H1 (cell line): ENCODE results near the gene DISC1. TPM values are rescaled to one million over a fixed set of nuclear protein-coding genes. Genes with fewer than 3 reads are reported as not detected.
"Not testable (repeated sequence)": the region's sequence is repeated elsewhere in the genome, so short reads cannot be mapped to it uniquely, and the experiment has no call there.

Source experiments
- CTCF ChIA-PET: fragments of 300-600 bp; sonication (Branson Sonifier 250); formaldehyde crosslinking; loops from one replicate; lab custom pipeline; 2021; ENCODE audit not compliant: partially characterized antibody; lab: Charles Lee
- POLR2A ChIA-PET: fragments of 300-600 bp; sonication (Branson Sonifier 250); formaldehyde crosslinking; loops from one replicate; lab custom pipeline; 2021; ENCODE audit warnings: inconsistent platforms; ENCODE audit not compliant: partially characterized antibody; lab: Charles Lee
- DNase-seq, 2 experiments: peaks; one replicate each; pipeline versions ENCODE4 v3.0.0 to v3.0.0-alpha.2; 2010 to 2022; ENCODE audit warnings: low spot score in 2 of 2, low read depth in 1 of 2, mixed read lengths in 1 of 2
- FAIRE-seq: peaks from 2 replicates; lab custom pipeline; 2011; peaks lifted over from hg19 to GRCh38; lab: Jason Lieb, UNC
- H2AFZ ChIP-seq: 2 replicates; pipeline ENCODE4 v1.8.1; 2012; ENCODE audit warnings: low read length, inconsistent platforms
- H2AK5ac ChIP-seq: 2 replicates; pipeline ENCODE4 v1.6.1; 2013; ENCODE audit warnings: low read depth, low read length
- H2BK120ac ChIP-seq: replicated peaks from 2 replicates; pipeline ENCODE3; 2013; ENCODE audit warnings: low read depth, low read length, inconsistent platforms
- H2BK12ac ChIP-seq: 2 replicates; pipeline ENCODE4 v1.6.1; 2013; ENCODE audit warnings: low read depth, low read length
- H2BK15ac ChIP-seq: 2 replicates; pipeline ENCODE4 v1.6.1; 2013; ENCODE audit warnings: low read length
- H2BK20ac ChIP-seq: 2 replicates; pipeline ENCODE4 v1.6.1; 2013; ENCODE audit warnings: low read length
- H2BK5ac ChIP-seq: 2 replicates; pipeline ENCODE4 v1.6.1; 2013; ENCODE audit warnings: low read depth, low read length
- H3K14ac ChIP-seq: 2 replicates; pipeline ENCODE4 v1.6.1; 2013; ENCODE audit warnings: inconsistent platforms; ENCODE audit not compliant: insufficient read length
- H3K18ac ChIP-seq: 2 replicates; pipeline ENCODE4 v1.6.1; 2013; ENCODE audit warnings: low read length; ENCODE audit errors: extremely low read depth
- H3K23ac ChIP-seq: 2 replicates; pipeline ENCODE4 v1.6.1; 2013; ENCODE audit warnings: inconsistent platforms; ENCODE audit not compliant: insufficient read length
- H3K23me2 ChIP-seq: 2 replicates; pipeline ENCODE4 v1.6.1; 2013; ENCODE audit warnings: low read depth, low read length
- H3K27ac ChIP-seq: 2 replicates; pipeline ENCODE4 v1.6.1; 2011; ENCODE audit warnings: low read depth, low read length, inconsistent platforms
- H3K27me3 ChIP-seq, 4 experiments: replicated peaks in 1 of 4; 1 replicate in 1 of 4; 2 replicates in 3 of 4; pipeline versions ENCODE4 v1.6.1 to v1.8.1; 2011 to 2013; ENCODE audit warnings: low read length in 3 of 4, mild to moderate bottlenecking in 3 of 4, inconsistent platforms in 2 of 4, mixed read lengths in 2 of 4, moderate library complexity in 1 of 4; ENCODE audit not compliant: control insufficient read depth in 3 of 4, insufficient read depth in 3 of 4; ENCODE audit errors: extremely low read depth in 1 of 4
- H3K36me3 ChIP-seq, 4 experiments: 2 replicates each; pipeline versions ENCODE4 v1.6.1 to v1.8.1; 2011 to 2013; ENCODE audit warnings: mild to moderate bottlenecking in 4 of 4, low read length in 3 of 4, moderate library complexity in 2 of 4, control low read depth in 1 of 4, inconsistent platforms in 1 of 4; ENCODE audit not compliant: insufficient read depth in 4 of 4, control insufficient read depth in 2 of 4
- H3K4ac ChIP-seq: replicated peaks from 2 replicates; pipeline ENCODE3; 2013; ENCODE audit warnings: low read length, low read depth, mixed read lengths, inconsistent platforms; ENCODE audit not compliant: insufficient read length
- H3K4me1 ChIP-seq, 4 experiments: replicated peaks in 1 of 4; 1 replicate in 1 of 4; 2 replicates in 3 of 4; pipeline versions ENCODE4 v1.6.1 to v1.8.1; 2011 to 2013; ENCODE audit warnings: low read length in 3 of 4, inconsistent platforms in 2 of 4, mixed read lengths in 1 of 4; ENCODE audit not compliant: insufficient read depth in 4 of 4, control insufficient read depth in 3 of 4
- H3K4me2 ChIP-seq, 2 experiments: 2 replicates each; pipeline versions ENCODE4 v1.6.1 to v1.8.1; 2011 to 2013; ENCODE audit warnings: low read depth in 2 of 2, low read length in 2 of 2, control low read depth in 1 of 2, inconsistent platforms in 1 of 2, mild to moderate bottlenecking in 1 of 2; ENCODE audit not compliant: insufficient read depth in 1 of 2
- H3K4me3 ChIP-seq, 4 experiments: fragments of 200-600, 300-600 bp in 1 of 4; sonication (generic), shearing (Covaris generic), sonication (Bioruptor Twin) in 1 of 4; 2 replicates each; pipeline versions ENCODE4 v1.5.1 to v1.8.1; 2011 to 2016; ENCODE audit warnings: low read length in 4 of 4, low read depth in 3 of 4, control low read depth in 2 of 4, inconsistent platforms in 2 of 4, mild to moderate bottlenecking in 2 of 4, mixed read lengths in 1 of 4, moderate library complexity in 1 of 4; ENCODE audit not compliant: insufficient read depth in 2 of 4; ENCODE audit errors: extremely low read depth in 1 of 4
- H3K56ac ChIP-seq: replicated peaks from 2 replicates; pipeline ENCODE3; 2013; ENCODE audit warnings: low read depth, mild to moderate bottlenecking, mixed read lengths, low read length, inconsistent platforms; ENCODE audit not compliant: insufficient read length
- H3K79me1 ChIP-seq: 2 replicates; pipeline ENCODE4 v1.6.1; 2013; ENCODE audit warnings: low read depth, low read length, control low read depth
- H3K79me2 ChIP-seq, 2 experiments: 2 replicates each; pipeline versions ENCODE4 v1.6.1 to v1.8.1; 2012 to 2013; ENCODE audit warnings: low read length in 2 of 2, mild to moderate bottlenecking in 2 of 2, inconsistent platforms in 1 of 2; ENCODE audit not compliant: insufficient read depth in 2 of 2, control insufficient read depth in 1 of 2
- H3K9ac ChIP-seq, 4 experiments: replicated peaks in 1 of 4; 1 replicate in 1 of 4; 2 replicates in 3 of 4; pipeline versions ENCODE4 v1.6.1 to v1.8.1; 2011 to 2013; ENCODE audit warnings: low read depth in 3 of 4, low read length in 3 of 4, control low read depth in 2 of 4, mild to moderate bottlenecking in 2 of 4, moderate library complexity in 2 of 4, inconsistent platforms in 1 of 4; ENCODE audit errors: extremely low read depth in 1 of 4
- H3K9me3 ChIP-seq, 2 experiments: 2 replicates each; pipeline versions ENCODE4 v1.6.1 to v1.8.1; 2012 to 2013; ENCODE audit warnings: mild to moderate bottlenecking in 2 of 2, moderate library complexity in 2 of 2, control low read depth in 1 of 2, inconsistent platforms in 1 of 2, low read depth in 1 of 2, low read length in 1 of 2, mixed read lengths in 1 of 2; ENCODE audit not compliant: insufficient read depth in 2 of 2
- H4K20me1 ChIP-seq, 2 experiments: replicated peaks in 1 of 2; 2 replicates each; pipeline versions ENCODE3 to v1.8.1; 2011 to 2013; ENCODE audit warnings: inconsistent platforms in 2 of 2, low read length in 2 of 2, mild to moderate bottlenecking in 1 of 2; ENCODE audit not compliant: insufficient read depth in 2 of 2, control insufficient read depth in 1 of 2
- H4K5ac ChIP-seq: 2 replicates; pipeline ENCODE4 v1.6.1; 2013; ENCODE audit warnings: low read length, low read depth, mixed read lengths, inconsistent platforms; ENCODE audit not compliant: insufficient read length
- H4K8ac ChIP-seq: 2 replicates; pipeline ENCODE4 v1.8.0; 2013; ENCODE audit warnings: mild to moderate bottlenecking, moderate library complexity, low read length, inconsistent platforms; ENCODE audit not compliant: insufficient read depth; ENCODE audit errors: extremely low read depth
- H4K91ac ChIP-seq: replicated peaks from 2 replicates; pipeline ENCODE3; 2013; ENCODE audit warnings: low read length, mixed read lengths, inconsistent platforms; ENCODE audit not compliant: insufficient read length
- WGBS, 2 experiments: shearing (Covaris generic) in 1 of 2; methylation state at CpG; one replicate each; pipeline versions ENCODE4 v1.1.6 to v1.1.7; 2013 to 2015; ENCODE audit warnings: low lambda C conversion rate in 2 of 2, mixed read lengths in 2 of 2, inconsistent platforms in 1 of 2, low coverage in 1 of 2, missing lambda C conversion rate in 1 of 2; ENCODE audit not compliant: insufficient replicate concordance in 2 of 2, insufficient coverage in 1 of 2, insufficient read length in 1 of 2; ENCODE audit errors: extremely low coverage in 1 of 2, missing lambda C conversion rate in 1 of 2; 5-methylcytosine and 5-hydroxymethylcytosine counted together
- polyA plus RNA-seq, 7 experiments: library from polyadenylated mRNA; depleted of rRNA in 3 of 7; stranded (reverse) in 5 of 7; unstranded in 2 of 7; fragments of >200 nt in 5 of 7; fragments of 200-250 nt in 2 of 7; gene quantifications; 1 replicate in 5 of 7; 2 replicates in 1 of 7; 4 replicates in 1 of 7; pipeline versions ENCODE4 v1.2.1 to v1.2.3, GENCODE V29; 2011 to 2013; ENCODE audit warnings: missing spikeins in 2 of 7, mixed read lengths in 2 of 7
- total RNA-seq: library from RNA; stranded (reverse); fragmentation: NEBNext Ultra II Directional; extraction: Animal tissue kit (Norgen Biotek cat#: 25700); gene quantifications from 2 replicates; pipeline ENCODE4 v1.2.1, GENCODE V29; 2021

The DISC1 gene
- total and polyA plus RNA-seq, 2 of the 8 experiments (the other 6 are each of a cell fraction or from before 2014, with no cell fraction given) = 1.1 to 3.5 TPM

- H4K8ac ChIP-seq, H3K9ac ChIP-seq, H3K18ac ChIP-seq, H3K4ac ChIP-seq, H3K79me1 ChIP-seq, FAIRE-seq, H3K56ac ChIP-seq, H2BK12ac ChIP-seq, H2BK15ac ChIP-seq, H2AK5ac ChIP-seq, H3K4me3 ChIP-seq, POLR2A ChIA-PET, H4K20me1 ChIP-seq, H2BK5ac ChIP-seq, H3K36me3 ChIP-seq, DNase-seq, H3K23me2 ChIP-seq, H3K14ac ChIP-seq, CTCF ChIA-PET, H3K23ac ChIP-seq, H4K91ac ChIP-seq, H3K27ac ChIP-seq, H4K5ac ChIP-seq, H3K4me2 ChIP-seq, H3K9me3 ChIP-seq, H3K4me1 ChIP-seq, H3K79me2 ChIP-seq, H2AFZ ChIP-seq, H2BK120ac ChIP-seq, H3K27me3 ChIP-seq, H2BK20ac ChIP-seq: not testable (repeated sequence)
- 77% methylated on average over 2 of the region's 2 CpGs; no CpG with 5 or more reads in 1 of the 2 experiments for WGBS, 2 experiments
These were observed 10.3 kb downstream of the DISC1 start for GRCh38 chr1:231636922-231637321.
